Pancreas (tissue), 10 donors: Measurements from ENCODE around the gene TGFB1I1. TPM values are rescaled to one million over a fixed set of nuclear protein-coding genes. Genes with fewer than 3 reads are reported as not detected.

Source experiments
- ATAC-seq, 4 donors: fragments of 200-7000 bp; cut with Tn5 transposase; one replicate each; pipeline versions ENCODE4 v1.8.0 to v1.9.1; 2020; ENCODE audit warnings: mild to moderate bottlenecking in 4 of 4, moderate library complexity in 4 of 4
- DNase-seq, 6 donors: peaks; one replicate each; pipeline ENCODE4 v3.0.0-alpha.2; 2020
- FAIRE-seq: peaks from 2 replicates; lab custom pipeline; 2012; peaks lifted over from hg19 to GRCh38; lab: Jason Lieb, UNC
- H3K27ac ChIP-seq, 4 donors: fragments of 200-600 bp; sonication (generic); 1 replicate in 3 of 4; 2 replicates in 1 of 4; pipeline versions ENCODE4 v1.5.0 to v1.8.0; 2020
- H3K27me3 ChIP-seq, 4 donors: fragments of 200-600 bp; one replicate each; pipeline ENCODE4 v1.8.0; 2021
- H3K36me3 ChIP-seq, 3 donors: fragments of 200-600 bp; sonication (generic) in 1 of 3; one replicate each; pipeline versions ENCODE4 v1.5.0 to v1.8.0; 2020 to 2021
- H3K4me1 ChIP-seq, 3 donors: fragments of 200-600 bp; one replicate each; pipeline ENCODE4 v1.8.0; 2021
- H3K4me3 ChIP-seq, 4 donors: fragments of 200-600 bp; sonication (generic) in 2 of 4; one replicate each; pipeline versions ENCODE4 v1.5.0 to v1.8.0; 2020 to 2021
- H3K9me3 ChIP-seq, 4 donors: fragments of 200-600 bp; one replicate each; pipeline ENCODE4 v1.8.0; 2021
- WGBS, 2 donors: extraction: QIAGEN DNeasy Blood & Tissue Kit; methylation state at CpG; one replicate each; pipeline ENCODE4 v1.1.7; 2013; 5-methylcytosine and 5-hydroxymethylcytosine counted together
- intact Hi-C, 3 donors: fragments of 100-400 bp; cut with DNase I; formaldehyde crosslinking; loops; one replicate each; pipeline versions ENCODE4 v1.11.1 to v1.14.2; 2022
- polyA plus RNA-seq, 2 donors: library from polyadenylated mRNA; stranded (reverse); fragments of 200-250 nt; gene quantifications; one replicate each; pipeline ENCODE4 v1.2.3, GENCODE V29; 2013
- total RNA-seq, 6 donors: library from RNA; stranded (reverse); fragmentation: NEBNext Ultra II Directional in 4 of 6; extraction: Animal tissue kit (Norgen Biotek cat#: 25700) in 4 of 6; gene quantifications; one replicate each; pipeline versions ENCODE4 v1.2.1 to v1.2.4, GENCODE V29; 2021 to 2023
- TF ChIP-seq, protein P1 (sequence below), 4 donors: fragments of 200-600 bp; sonication (generic) in 3 of 4; IDR thresholded peaks; one replicate each; pipeline versions ENCODE4 v1.5.0 to v1.8.0; 2021; ENCODE audit warnings: antibody characterized with exemption in 4 of 4
- donor health status: healthy with polysubstance abuse.
- donor health status: DM: no; HTN: no; CAD: no; lungs with moderate emphysema.
- donor health status: DM: no; HTN: no; CAD: no.
- donor health status: control.
- donor health status: control.
- donor health status: Bipolar disorder and iron deficiency.
- donor health status: DM: yes; HTN: yes; CAD: no.
- donor health status: DM: no; HTN: no; CAD: no.
- donor health status: DM: no; HTN: no; CAD: no.
- donor health status: DM: yes; HTN: yes; CAD: no.

TGFB1I1 gene
- total and polyA plus RNA-seq, 8 donors: 1.1 to 13.2 (median 6.7) TPM

DNA sequence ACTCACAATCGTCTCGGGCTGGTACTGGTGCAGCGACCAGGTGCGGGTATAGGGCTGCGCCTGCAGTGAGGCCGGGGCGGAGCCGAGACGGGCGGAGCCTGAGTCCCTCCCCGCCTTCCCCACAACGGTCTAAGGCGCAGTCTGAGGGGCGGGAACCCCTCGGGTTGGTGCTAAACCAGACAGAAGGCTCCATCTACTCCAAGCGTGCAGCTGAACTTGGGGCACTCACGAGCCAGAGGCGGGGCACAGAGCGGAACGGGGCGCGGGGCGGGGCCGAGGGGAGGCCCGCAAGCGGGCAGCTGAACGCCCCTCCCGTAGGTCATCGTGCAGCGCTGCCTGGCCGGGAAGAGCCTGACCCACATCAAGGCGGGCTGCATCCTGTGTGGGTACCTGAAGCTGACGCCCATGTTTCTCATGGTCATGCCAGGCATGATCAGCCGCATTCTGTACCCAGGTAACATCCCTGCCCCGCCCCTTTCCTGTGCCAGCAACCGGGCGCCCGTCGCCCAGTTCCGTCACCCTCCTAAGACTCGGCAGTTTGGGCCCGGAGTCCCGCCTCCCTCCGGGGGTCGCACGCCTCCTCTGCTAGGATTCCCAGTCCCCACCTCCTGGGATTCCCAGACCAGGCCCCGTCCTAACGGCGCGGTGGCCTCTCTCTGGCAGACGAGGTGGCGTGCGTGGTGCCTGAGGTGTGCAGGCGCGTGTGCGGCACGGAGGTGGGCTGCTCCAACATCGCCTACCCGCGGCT lies 15.9 kb downstream of the TGFB1I1 start:
- H3K27ac ChIP-seq: peak overlapping the region in 1 of 4 donors; percentile 8
- ATAC-seq: peak; percentile 68 to 86 (median 84)
- 1% methylated on average over 57 to 60 of the region's 60 CpGs for WGBS, 2 donors

DNA sequence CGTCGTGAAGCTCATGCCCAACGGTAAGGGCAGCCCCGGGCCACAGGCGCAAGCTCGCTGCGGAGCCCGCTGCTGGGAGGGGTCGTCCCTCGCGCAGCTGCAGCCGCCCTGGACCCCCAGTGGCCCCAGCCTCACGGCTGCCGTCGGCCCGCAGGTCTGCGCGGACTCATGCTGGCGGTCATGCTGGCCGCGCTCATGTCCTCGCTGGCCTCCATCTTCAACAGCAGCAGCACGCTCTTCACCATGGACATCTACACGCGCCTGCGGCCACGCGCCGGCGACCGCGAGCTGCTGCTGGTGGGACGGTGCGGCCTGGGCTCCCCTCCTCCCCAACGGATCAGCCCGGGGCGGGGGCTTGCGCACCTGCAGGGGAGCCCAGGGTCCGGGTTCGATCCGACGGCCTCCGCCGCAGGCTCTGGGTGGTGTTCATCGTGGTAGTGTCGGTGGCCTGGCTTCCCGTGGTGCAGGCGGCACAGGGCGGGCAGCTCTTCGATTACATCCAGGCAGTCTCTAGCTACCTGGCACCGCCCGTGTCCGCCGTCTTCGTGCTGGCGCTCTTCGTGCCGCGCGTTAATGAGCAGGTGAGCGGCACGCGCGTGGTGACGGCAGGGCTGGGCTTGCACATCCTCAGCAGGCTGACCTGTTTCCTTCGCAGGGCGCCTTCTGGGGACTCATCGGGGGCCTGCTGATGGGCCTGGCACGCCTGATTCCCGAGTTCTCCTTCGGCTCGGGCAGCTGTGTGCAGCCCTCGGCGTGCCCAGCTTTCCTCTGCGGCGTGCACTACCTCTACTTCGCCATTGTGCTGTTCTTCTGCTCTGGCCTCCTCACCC lies 16.7 kb downstream of the TGFB1I1 start:
- ATAC-seq (peak; percentile 6 to 44 (median 18)), DNase-seq (peak in 2 of 6 donors; percentile 70 to 84), FAIRE-seq (no peak)

More for the DNA sequence above, 15.9 kb downstream of the TGFB1I1 start:
- Histone ChIP-seq H3K27me3 (no peaks in the 10 kb centered on the region), H3K9me3 (no peaks in the 10 kb centered on the region), H3K4me1 (peaks cover 5 to 11% (median 7%) of the 10 kb centered on the region in 3 donors), H3K4me3 (peak overlapping the region; percentile 29 to 75 (median 43)), H3K36me3 (peaks cover 0 to 6% (median 6%) of the 10 kb centered on the region in 3 donors)
- intact Hi-C loops: loop anchor here in 1 of 3 donors (10.0 kb wide), 1 partner anchor 217 kb away; no protein-coding TSS in a partner anchor
- peak; percentile 47 to 89 (median 68) for DNase-seq
- FAIRE-seq: no peak
- TF ChIP-seq, protein P1, sequence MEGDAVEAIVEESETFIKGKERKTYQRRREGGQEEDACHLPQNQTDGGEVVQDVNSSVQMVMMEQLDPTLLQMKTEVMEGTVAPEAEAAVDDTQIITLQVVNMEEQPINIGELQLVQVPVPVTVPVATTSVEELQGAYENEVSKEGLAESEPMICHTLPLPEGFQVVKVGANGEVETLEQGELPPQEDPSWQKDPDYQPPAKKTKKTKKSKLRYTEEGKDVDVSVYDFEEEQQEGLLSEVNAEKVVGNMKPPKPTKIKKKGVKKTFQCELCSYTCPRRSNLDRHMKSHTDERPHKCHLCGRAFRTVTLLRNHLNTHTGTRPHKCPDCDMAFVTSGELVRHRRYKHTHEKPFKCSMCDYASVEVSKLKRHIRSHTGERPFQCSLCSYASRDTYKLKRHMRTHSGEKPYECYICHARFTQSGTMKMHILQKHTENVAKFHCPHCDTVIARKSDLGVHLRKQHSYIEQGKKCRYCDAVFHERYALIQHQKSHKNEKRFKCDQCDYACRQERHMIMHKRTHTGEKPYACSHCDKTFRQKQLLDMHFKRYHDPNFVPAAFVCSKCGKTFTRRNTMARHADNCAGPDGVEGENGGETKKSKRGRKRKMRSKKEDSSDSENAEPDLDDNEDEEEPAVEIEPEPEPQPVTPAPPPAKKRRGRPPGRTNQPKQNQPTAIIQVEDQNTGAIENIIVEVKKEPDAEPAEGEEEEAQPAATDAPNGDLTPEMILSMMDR (IDR thresholded peaks at IDR 0.05): no peak

DNA sequence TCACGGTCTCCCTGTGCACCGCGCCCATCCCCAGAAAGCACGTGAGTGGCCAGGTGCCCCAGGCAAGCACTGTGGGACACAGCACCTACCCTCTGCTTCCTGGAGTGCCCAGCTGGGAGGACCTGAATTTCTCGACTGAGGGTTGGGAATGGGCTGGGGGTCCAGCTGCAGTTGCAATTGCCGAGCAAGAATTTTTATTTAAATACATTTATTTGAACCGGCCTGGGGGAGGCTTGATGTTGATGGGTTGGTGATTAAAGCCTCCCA lies 17.3 kb downstream of the TGFB1I1 start:
- Histone ChIP-seq H3K9me3 (no peaks in the 10 kb centered on the region), H3K27me3 (no peaks in the 10 kb centered on the region), H3K36me3 (peaks cover 4 to 14% (median 6%) of the 10 kb centered on the region in 3 donors), H3K27ac (no peak overlapping the region), H3K4me3 (no peak overlapping the region), H3K4me1 (peaks cover 5 to 11% (median 7%) of the 10 kb centered on the region in 3 donors)
- 72 to 75% methylated on average over 7 of the region's 7 CpGs for WGBS, 2 donors
- FAIRE-seq (no peak), ATAC-seq (peak in 1 of 4 donors; percentile 1), DNase-seq (no peak)
- TF ChIP-seq, protein P1 (IDR thresholded peaks at IDR 0.05): no peak
- intact Hi-C loops: loop anchor here in 1 of 3 donors (10.0 kb wide), 1 partner anchor 216 kb away; no protein-coding TSS in a partner anchor

More for the DNA sequence above, 16.7 kb downstream of the TGFB1I1 start:
- peaks cover 5 to 11% (median 7%) of the 10 kb centered on the region in 3 donors for H3K4me1 ChIP-seq
- no peaks in the 10 kb centered on the region for H3K9me3 ChIP-seq
- 24 to 29% methylated on average over 72 to 77 of the region's 77 CpGs for WGBS, 2 donors
- intact Hi-C loops: loop anchor here in 1 of 3 donors (10.0 kb wide), 1 partner anchor 216 kb away; no protein-coding TSS in a partner anchor
- H3K36me3 ChIP-seq: peaks cover 4 to 14% (median 6%) of the 10 kb centered on the region in 3 donors
- no peak overlapping the region for H3K27ac ChIP-seq
- peak overlapping the region; percentile 29 to 75 (median 43) for H3K4me3 ChIP-seq
- TF ChIP-seq, protein P1 (IDR thresholded peaks at IDR 0.05): no peak
- H3K27me3 ChIP-seq: no peaks in the 10 kb centered on the region

DNA sequence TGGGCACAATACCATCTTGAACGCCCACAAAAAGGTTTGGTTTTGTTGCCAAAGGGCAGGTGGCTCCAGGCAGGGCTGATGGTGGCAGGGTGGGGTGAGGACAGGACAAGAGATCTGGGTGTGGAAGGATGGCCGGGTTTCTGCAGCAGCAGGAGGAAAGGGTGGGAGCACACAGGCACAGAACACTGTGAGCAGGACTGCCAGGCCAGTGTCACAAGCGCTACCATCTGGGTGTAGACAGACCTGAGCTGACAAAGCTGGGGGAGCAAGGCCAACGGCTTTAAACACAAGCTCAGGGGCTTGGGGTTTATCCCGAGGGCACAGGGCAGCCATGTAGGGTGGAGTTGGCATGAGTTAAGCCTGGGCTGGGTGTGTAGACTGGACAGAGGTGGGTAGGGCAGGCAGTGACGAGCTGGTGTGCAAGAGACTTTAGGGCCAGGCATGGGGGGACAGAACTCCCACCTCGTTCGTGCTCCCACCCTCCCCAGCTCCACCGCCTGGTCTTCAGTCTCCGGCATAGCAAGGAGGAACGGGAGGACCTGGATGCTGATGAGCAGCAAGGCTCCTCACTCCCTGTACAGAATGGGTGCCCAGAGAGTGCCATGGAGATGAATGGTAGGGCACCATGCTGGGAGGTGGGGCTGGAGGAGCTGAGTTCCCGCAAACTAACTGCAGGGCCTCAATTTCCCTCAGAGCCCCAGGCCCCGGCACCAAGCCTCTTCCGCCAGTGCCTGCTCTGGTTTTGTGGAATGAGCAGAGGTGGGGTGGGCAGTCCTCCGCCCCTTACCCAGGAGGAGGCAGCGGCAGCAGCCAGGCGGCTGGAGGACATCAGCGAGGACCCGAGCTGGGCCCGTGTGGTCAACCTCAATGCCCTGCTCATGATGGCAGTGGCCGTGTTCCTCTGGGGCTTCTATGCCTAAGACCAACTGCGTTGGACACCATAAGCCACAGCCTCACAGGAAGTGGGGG lies 17.9 kb downstream of the TGFB1I1 start:
- peaks cover 4 to 14% (median 6%) of the 10 kb centered on the region in 3 donors for H3K36me3 ChIP-seq
- H3K9me3 ChIP-seq: no peaks in the 10 kb centered on the region
- H3K4me1 ChIP-seq: peaks cover 5 to 11% (median 7%) of the 10 kb centered on the region in 3 donors
- intact Hi-C loops: loop anchor here in 1 of 3 donors (10.0 kb wide), 1 partner anchor 215 kb away; no protein-coding TSS in a partner anchor
- TF ChIP-seq, protein P1 (IDR thresholded peaks at IDR 0.05): no peak
- ATAC-seq (no peak), FAIRE-seq (no peak), DNase-seq (peak in 1 of 6 donors; percentile 70)
- WGBS, 2 donors: 89 to 94% methylated on average over 21 to 22 of the region's 22 CpGs
- H3K27me3 ChIP-seq: no peaks in the 10 kb centered on the region
- no peak overlapping the region for H3K4me3 ChIP-seq
- no peak overlapping the region for H3K27ac ChIP-seq
